NCI-H1694 treated with DMSO at 0.1 percent for 48 hours (cell line): ENCODE data around the gene CCL26.
"Not testable (repeated sequence)": the region's sequence is repeated elsewhere in the genome, so short reads cannot be mapped to it uniquely, and the experiment has no call there.

Experiments
- DNase-seq: peaks from one replicate; lab custom pipeline; 2025; lab: John Stamatoyannopoulos, UW

The CCL26 gene

DNA sequence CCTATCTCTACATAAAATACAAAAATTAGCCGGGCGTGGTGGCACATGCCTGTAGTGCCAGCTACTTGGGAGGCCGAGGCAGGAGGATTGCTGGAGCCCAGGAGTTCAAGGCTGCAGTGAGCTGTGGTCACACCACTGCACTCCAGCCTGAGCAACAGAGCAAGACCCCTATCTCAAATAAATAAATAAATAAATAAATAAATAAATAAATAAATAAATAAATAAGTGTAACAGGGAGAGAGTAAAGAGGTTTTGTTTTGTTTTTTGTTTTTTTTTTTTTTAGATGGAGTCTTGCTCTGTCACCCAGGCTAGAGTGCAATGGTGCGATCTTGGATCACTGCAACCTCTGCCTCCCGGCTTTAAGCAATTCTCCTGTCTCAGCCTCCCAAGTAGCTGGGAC is 20.6 kb upstream of the CCL26 start:
- DNase-seq, result not testable (repeated sequence)

DNA sequence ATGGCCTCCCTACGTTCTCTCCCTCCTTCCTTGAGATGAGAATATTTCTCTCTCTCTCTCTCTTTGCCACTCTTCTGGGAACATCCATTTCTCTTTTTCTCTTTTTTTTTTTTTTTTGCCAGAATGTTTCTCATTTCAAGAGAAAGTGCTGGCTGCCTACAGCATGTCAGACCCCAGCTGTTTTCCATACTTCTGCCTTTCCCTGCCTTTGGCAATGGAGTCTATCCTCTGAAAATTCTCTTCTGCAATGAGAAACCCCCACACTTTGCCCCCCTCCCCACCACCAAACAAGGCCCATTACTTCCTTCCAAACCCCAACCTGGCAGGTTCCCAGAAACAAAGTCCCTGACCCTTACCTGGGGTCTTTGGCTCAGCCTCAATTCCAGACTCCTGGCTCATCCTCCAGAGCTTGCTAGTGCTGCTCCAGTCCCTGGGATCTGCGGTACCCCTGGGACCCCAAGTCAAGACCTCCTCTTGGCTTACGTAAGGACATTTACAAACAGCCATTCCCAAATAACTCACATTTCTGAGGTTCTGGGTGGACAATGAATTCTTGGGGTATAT is 17.4 kb upstream of the CCL26 start:
- DNase-seq, result no peak

DNA sequence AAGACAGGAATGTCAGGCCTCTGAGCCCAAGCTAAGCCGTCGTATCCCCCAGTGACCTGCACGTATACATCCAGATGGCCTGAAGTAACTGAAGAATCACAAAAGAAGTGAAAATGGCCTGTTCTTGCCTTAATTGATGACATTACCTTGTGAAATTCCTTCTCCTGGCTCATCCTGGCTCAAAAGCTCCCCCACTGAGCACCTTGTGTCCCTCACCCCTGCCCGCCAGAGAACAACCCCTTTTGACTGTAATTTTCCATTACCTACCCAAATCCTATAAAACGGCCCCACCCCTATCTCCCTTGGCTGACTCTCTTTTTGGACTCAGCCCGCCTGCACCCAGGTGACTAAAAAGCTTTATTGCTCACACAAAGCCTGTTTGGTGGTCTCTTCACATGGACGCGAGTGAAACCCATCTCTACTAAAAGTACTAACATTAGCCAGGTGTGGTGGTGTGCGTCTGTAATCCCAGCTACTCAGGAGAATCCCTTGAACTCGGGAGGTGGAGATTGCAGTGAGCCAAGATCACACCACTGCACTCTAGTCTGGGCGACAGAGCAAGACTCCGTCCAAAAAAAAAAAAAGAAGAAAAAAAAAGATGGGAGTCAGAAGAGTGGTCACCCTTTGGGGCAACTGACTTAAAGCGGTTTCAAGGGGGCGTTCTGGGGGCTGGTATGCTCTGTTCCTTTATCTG is 16.3 kb upstream of the CCL26 start:
- not testable (repeated sequence) for DNase-seq

DNA sequence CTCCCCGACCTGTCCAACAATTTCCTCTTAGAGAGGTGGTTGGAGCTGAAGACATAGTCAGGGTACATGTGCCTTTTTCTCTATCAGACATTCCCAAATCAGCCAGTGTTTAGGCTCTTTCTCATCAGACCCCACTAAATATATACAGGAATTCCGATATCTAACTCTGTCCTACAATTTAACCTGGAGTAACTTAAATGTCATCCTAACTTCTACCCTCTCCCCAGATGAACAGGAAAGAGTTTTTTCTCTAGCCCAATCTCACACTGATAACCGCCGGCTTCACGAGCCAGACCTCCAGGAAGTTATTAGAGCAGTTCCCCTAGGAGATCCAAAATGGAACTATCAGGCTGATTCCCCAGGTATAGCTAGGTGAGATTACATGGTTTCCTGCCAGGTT is 11.0 kb upstream of the CCL26 start:
- DNase-seq, result not testable (repeated sequence)

DNA sequence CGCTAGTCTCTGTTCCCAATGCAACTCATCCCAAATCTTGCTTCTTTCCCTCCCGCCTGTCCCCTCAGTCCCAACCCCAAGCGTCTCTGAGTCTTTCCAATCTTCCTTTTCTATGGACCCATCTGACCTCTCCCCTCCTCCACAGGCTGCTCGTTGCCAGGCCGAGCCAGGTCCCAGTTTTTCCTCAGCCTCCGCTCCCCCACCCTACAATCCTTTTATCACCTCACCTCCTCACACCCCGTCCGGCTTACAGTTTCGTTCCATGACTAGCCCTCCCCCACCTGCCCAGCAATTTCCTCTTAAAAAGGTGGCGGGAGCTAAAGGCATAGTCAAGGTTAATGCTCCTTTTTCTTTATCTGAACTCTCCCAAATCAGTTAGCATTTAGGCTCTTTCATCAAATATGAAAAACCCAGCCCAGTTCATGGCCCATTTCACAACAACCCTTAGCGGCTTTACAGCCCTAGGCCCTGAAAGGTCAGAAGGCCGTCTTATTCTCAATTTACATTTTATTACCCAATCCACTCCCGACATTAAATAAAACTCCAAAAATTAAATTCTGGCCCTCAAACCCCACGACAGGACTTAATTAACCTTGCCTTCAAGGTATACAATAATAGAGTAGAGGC is 8.7 kb upstream of the CCL26 start:
- not testable (repeated sequence) for DNase-seq

DNA sequence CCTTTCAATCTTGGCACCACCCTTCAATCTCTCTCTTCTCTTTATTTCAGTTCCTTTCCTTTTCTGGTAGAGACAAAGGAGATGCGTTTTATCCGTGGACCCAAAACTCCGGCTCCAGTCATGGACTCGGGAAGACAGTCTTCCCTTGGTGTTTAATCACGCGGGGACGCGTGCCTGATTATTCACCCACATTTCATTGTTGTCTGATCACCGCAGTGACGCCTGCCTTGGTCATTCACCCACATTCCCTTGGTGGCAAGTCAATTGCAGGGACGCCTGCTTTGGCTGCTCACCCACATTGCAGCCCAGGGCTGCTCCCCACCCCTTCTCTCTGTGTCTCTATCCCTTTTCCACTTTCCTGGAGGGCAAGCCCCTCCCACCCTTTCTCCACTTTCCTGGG is 7.5 kb upstream of the CCL26 start:
- not testable (repeated sequence) for DNase-seq

DNA sequence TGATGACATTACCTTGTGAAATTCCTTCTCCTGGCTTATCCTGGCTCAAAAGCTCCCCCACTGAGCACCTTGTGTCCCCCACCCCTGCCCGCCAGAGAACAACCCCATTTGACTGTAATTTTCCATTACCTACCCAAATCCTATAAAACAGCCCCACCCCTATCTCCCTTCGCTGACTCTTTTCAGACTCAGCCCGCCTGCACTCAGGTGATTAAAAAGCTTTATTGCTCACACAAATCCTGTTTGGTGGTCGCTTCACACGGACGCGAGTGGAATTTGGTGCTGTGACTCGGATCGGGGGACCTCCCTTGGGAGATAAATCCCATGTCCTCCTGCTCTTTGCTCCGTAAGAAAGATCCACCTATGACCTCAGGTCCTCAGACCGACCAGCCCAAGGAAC is 7.0 kb upstream of the CCL26 start:
- DNase-seq, result not testable (repeated sequence)

DNA sequence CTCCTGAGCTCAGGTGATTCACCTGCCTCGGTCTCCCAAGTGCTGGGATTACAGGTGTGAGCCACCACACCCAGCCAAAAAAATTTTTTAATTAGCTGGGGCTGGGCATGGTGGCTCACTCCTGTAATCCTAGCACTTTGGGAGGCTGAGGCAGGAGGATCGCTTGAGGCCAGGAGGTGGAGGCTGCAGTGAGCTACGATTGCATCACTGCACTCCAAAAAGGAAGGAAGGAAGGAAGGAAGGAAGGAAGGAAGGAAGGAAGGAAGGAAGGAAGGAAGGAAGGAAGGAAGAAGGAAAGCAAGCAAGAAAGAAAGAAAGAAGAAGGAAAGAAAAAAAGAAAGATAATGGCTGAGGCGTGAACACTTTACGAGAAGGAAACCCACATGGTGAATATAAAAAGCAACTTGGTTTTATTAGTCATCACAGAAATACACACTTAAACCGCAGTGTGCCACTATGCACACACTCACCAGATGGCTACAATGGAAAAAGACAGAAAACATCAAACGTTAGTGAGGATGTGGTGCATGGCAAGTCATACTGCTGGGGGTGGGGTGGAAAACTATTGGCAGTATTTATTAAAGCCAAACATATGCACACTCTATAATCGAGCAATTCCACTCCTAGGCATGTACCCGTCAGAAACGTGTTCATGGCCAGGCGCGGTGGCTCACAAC is 4.4 kb upstream of the CCL26 start:
- DNase-seq, result peak; percentile 87

DNA sequence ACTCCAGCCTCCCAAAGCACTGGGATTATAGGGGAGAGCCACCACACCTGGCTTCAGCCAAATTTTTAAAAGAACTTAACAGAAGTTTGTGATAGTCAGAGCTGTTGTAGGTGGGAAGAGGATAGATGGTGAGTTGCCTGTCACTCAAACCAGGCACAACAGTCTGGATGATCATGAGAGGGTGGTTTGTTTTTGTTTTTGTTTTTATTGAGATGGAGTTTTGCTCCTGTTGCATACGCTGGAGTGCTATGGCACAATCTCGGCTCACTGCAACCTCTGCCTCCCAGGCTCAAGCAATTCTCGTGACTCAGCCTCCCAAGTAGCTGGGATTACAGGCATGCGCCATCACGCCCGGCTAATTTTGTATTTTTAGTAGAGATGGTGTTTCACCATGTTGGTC is 1.9 kb upstream of the CCL26 start:
- DNase-seq, result not testable (repeated sequence)

DNA sequence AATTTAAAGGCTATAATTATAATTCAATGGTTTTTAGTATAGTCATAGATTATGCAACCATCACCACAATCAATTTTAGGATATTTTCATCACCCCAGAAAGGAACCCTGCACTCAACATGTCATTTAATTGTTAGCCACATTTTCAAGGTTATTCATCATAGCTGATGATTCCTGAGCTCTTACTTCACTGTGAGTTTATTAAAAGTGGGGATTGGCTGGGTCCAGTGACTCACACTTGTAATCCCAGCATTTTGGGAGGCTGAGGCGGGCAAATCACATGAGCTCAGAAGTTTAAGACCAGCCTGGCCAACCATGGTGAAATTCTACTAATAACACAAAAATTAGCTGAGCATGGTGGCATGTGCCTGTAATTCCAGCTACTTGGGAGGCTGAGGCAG is 787 bp downstream of the CCL26 start:
- no peak for DNase-seq

DNA sequence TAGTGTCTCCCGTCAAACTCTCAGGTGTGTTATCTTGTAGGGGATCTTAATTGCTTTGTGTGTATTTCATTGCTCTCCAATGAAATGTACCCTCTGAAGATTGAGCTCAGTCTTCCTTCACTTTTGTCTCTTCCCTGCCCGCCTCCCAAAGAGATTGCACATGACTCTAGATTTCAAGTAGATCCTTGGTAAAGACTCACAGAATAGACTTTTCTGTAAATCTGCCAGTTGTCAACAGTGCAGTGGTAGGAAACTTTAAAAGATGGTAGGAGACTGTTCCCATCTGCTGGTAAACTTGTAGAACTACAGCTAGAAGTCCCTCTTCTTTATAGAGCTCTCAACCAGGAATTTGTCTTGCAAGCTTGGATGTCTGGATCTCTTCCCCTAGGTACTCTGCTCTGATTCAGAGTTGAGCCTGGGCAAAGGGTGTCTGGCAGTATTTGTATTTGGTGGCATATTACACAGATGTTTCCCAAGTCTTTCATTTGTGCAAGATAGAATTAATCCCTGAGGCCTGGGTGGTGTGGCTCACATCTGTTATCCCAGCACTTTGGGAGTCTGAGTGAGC is 9.6 kb downstream of the CCL26 start:
- peak; percentile 77 for DNase-seq

DNA sequence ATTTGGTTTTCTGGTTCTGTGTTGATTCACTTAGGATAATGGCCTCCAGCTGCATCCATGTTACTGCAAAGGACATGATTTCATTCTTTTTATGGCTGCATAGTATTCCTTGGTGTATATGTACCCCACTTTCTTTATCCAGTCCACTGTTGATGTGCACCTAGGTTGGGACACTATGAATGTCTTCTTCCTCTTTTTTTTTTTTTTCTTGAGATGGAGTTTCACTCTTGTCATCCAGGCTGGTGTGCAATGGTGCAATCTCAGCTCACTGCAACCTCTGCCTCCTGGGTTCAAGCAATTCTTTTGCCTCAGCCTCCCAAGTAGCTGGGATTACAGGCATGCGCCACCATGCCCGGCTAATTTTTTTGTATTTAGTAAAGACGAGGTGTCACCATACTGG is 10.2 kb downstream of the CCL26 start:
- not testable (repeated sequence) for DNase-seq

DNA sequence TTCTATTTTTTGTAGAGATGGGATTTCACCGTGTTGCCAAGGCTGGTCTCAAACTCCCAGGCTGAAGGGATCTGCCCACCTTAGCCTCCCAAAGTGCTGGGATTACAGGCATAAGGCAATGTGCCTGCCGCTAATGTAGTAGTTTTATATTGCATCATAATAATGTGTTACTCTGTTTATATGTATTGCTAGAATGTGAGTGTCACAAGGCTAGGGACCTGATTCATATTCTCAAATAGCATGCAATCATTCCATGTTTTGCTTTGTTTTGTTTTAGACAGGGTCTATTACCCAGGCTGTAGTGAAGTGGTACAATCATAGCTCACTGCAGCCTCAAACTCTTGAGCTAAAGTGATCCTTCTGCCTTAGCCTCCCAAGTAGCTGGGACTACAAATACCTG is 13.5 kb downstream of the CCL26 start:
- DNase-seq, result no peak

DNA sequence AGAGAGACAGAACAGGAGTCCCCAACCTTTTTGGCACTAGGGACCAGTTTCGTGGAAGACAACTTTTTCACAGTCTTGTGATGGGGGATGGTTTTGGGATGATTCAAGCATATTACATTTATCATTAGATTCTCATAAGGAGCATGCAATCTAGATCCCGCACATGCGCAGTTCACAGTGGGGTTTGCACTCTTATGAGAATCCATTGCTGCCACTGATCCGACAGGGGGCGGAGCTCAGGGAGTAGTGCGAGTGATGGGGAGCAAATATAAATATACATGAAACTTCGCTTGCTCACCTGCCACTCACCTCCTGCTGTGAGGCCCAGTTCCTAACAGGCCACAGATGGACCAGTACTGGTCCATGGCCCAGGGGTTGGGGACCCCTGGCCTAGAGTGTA is 14.2 kb downstream of the CCL26 start:
- DNase-seq, result no peak

DNA sequence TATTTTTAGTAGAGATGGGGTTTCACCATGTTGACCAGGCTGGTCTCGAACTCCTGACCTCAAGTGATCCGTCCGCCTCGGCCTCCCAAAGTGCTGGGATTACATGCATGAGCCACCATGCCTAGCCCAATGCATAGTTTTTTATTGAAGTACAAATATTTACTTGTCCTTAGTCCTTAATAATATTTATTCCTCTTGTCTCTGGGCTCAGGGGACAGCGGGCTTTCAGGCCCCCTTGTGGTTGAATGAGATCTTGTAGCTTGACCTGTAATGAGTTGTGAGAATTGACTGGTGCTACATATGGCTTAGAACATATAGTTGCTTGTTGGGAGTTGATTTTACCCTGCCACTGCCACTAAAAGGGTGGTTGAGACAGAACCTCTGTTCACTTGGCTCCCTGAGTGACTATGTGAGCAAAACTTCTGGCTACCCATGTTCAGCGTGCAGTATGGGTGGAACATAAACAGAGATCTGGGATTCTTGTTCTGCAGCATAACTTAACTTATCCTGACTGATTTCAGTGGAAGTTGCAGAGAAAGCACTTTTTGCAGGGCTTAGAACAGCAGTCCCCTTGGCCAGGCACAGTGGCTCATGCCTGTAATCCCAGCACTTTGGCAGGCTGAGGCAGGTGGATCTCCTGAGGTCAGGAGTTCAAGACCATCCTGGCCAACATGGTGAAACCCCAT is 14.9 kb downstream of the CCL26 start:
- no peak for DNase-seq

DNA sequence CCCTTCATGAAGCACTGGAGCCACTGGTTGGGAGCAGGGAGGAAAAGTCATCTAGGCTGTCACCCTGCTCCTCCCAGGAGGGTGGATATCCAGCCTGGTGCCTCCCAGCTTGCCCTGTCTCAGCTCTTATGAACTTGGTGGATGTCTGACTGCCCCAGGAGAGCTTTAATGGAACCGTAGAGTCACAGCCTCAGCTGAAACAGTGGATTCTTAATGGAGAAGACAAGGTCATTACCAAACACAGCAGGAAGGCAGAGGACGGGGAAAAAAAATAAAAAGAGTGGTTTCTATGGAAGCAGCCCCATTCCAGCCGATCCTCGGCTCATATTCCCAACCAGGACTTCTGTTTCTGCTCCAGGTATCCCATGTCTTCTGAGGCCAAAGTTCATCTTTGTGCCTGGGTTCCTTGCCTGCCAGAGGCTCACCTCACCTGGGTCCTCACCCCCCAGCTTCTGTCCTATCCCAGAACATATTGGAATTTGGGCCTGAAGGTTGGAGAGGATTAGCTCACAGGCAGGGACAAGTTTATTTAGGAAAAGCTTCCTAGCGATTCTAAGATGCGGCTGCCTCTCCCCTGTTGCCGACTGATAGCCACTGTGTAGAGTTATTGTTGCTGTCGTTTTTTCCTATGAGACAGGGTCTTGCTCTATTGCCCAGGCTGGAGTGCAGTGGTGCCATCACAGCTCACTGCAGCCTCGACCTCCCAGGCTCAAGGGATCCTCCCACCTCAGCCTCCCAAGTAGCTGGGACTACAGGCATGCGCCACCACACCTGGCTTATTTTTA is 15.6 kb downstream of the CCL26 start:
- no peak for DNase-seq

DNA sequence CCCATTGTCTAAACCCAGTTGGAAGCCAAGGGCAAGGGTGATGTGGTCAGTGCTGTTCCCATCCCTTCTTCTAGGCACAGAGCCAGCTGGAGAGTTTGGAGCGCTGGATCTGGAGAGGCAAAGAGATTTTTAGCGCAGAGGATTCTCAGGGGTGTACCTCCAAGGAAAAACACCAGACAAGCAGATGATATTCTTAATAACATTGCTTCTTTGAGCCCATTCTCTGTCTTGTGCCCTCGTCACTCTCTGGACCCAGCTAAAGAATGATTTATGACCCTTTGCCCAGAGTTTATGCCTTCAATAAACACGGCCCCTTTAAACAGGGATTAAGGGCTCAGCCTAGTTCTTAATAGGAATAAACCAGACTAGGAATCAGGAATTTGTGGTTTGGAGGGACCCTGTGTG is 28.6 kb downstream of the CCL26 start:
- DNase-seq, result no peak

DNA sequence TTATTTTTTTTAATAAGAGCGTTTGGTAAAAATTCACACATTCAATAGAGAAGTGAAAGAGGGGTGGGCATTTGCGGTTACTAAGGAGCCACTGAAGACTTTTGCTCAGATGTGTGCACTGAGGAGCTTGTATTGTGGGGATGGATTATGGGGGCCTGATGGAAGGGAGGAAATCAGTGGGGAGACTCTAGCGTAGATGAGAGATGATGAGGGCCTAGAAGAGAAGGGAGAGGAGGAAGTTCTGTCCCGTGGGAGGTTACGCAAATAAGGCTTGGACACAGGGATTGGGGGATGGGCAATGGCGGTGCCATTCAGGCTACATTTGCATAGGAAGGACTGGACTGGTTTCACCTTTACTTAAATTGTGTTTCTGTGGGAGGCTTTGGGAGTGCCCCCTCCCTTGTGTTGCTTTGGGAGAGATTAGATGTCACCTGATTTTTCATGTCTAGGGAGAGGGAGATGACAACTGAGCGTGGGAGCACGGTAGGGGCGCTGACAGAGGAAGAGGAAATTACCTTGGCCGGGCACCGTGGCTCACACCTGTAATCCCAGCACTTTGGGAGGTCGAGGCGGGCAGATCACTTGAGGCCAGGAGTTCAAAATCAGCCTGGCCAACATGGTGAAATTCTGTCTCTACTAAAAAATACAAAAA is 31.0 kb downstream of the CCL26 start:
- no peak for DNase-seq

DNA sequence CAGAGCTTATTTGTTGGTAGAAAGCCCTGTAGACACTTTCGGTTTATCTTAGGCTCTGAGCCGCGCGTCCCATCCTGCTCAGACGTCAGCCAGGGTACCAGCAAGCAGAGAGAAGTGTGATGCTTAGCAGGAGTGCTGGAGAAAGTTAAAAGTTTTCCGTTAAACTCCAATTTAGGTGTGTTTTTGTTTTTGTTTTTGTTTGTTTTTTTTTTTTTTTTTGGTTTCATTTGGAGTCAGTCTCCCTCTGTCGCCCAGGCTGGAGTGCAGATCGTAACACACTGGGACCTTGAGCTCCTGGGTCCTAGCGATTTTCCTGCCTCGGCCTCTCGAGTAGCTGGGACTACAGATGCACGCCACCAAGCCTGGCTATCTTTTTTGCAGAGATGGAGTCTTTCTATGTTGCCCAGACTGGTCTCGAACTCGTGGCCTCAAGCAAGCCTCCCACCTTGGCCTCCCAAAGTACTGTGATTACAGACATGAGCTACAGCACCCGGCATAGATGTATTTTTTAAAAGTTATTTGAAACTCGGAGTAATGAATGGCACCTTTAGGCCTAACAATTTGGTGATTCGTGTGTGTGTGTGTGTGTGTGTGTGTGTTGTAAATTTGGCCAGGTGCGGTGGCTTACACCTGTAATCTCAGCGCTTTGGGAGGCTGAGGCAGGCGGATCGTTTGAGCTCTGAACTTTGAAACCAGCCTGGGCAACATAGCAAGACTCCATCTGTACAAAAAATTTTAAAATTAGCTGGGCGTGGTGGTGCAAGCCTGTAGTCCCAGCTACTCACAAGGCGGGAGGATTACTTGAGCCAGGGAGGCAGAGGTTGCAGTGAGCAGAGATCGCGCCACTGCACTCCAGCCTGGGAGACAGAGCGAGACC is 32.0 kb downstream of the CCL26 start:
- no peak for DNase-seq
